ENCODE data around the gene VAT1L. TPM values are rescaled to one million over a fixed set of nuclear protein-coding genes. Genes with fewer than 3 reads are reported as not detected.
"Not testable (repeated sequence)": the region's sequence is repeated elsewhere in the genome, so short reads cannot be mapped to it uniquely, and the experiment has no call there.

Gene VAT1L
- total RNA-seq, 3 donors from 2014 or later (not counting 1 experiment from before 2014, with no cell fraction given), result not detected

DNA sequence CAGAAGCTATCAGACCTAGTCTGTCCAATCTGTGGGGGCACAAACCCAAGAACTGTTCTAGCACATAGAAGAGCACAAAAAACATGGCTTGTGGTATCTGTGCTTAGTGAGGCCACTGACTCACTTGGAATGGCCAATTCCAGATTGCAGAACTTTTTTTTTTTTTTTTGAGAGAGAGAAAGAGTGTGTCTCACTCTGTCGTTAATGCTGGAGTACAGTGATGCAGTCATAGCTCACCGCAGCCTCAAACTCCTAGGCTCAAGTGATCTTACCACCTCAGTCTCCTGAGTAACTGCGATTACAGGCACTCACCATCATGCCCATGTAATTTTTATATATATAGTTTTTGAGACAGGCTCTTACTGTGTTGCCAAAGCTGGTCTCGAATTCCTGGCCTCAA, 156.8 kb downstream of the VAT1L start:
- H3K27ac Mint-ChIP-seq, result no peak overlapping the region
- no peak overlapping the region for H3K4me3 Mint-ChIP-seq
- H3K4me3 ChIP-seq (ENCODE audit: low read length), result no peak overlapping the region
- no peaks in the 10 kb centered on the region for H3K36me3 Mint-ChIP-seq
- no peak for DNase-seq
- no peaks in the 10 kb centered on the region for H3K27me3 ChIP-seq (ENCODE audit: control insufficient read depth, insufficient read depth, low read length)
- no peak overlapping the region for H3K27ac ChIP-seq (ENCODE audit: low read length)
- intact Hi-C loops (cut with micrococcal nuclease), result no loop called here
- no peak for ATAC-seq
- H3K4me1 ChIP-seq (ENCODE audit: control insufficient read depth, insufficient read depth, low read length), result no peaks in the 10 kb centered on the region
- no peaks in the 10 kb centered on the region for H3K9me3 ChIP-seq (ENCODE audit: control insufficient read depth, insufficient read depth, low read length)
- H3K27me3 Mint-ChIP-seq (ENCODE audit: low read depth in 2 of 2), result peaks cover 8 to 20% of the 10 kb centered on the region in 2 donors
- no peaks in the 10 kb centered on the region for H3K36me3 ChIP-seq (ENCODE audit: control insufficient read depth, insufficient read depth, low read length)
- WGBS (ENCODE audit: insufficient coverage), result 70% methylated on average over 1 of the region's 4 CpGs
- no peaks in the 10 kb centered on the region for H3K4me1 Mint-ChIP-seq
- TF ChIP-seq CTCF (IDR thresholded peaks at IDR 0.05), result no peak
- no peaks in the 10 kb centered on the region for H3K9me3 Mint-ChIP-seq

DNA sequence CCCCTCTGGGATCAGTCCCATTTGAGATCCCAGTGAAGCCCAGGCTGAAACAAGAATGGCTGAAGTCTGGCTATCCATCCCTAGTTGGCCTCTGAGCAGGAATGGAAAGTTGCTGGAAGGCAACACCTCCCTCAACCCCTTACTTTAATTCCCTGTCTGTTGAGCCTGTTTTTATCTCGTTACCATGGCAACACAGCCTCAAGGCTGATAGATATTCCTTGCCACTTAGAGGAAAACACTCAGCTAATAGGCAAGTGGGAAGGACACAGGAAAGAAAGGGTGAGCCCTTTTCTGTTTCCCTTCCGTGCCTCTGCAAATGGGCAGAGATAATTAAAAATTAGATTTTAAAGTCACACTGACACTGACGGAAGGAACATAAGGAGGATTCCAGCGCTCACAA, 158.5 kb downstream of the VAT1L start:
- H3K4me3 Mint-ChIP-seq, result no peak overlapping the region
- 90% methylated on average over 4 of the region's 4 CpGs for WGBS (ENCODE audit: insufficient coverage)

DNA sequence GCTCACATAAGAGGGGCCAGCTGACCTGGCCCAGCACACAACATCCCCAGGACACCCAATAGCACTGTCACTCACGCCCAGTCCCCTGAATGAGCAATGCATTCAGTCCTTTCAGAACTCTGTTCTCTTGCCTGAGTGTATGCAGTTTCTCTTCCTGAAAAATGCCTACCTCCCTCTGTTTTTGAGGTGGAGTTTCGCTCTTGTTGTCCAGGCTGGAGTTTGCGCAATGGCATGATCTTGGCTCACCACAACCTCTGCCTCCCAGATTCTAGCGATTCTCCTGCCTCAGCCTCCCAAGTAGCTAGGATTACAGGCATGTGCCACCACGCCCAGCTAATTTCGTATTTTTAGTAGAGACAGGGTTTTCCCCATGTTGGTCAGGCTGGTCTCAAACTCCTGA, 159.2 kb downstream of the VAT1L start:
- H3K27me3 ChIP-seq (ENCODE audit: control insufficient read depth, insufficient read depth, low read length); H3K4me3 Mint-ChIP-seq; H3K27ac ChIP-seq (ENCODE audit: low read length); H3K9me3 Mint-ChIP-seq; H3K4me1 ChIP-seq (ENCODE audit: control insufficient read depth, insufficient read depth, low read length); ATAC-seq; H3K36me3 ChIP-seq (ENCODE audit: control insufficient read depth, insufficient read depth, low read length); H3K9me3 ChIP-seq (ENCODE audit: control insufficient read depth, insufficient read depth, low read length); intact Hi-C loops (cut with micrococcal nuclease); H3K4me3 ChIP-seq (ENCODE audit: low read length); H3K36me3 Mint-ChIP-seq; H3K27ac Mint-ChIP-seq; H3K4me1 Mint-ChIP-seq; DNase-seq: not testable (repeated sequence)
- H3K27me3 Mint-ChIP-seq (ENCODE audit: low read depth in 2 of 2), result peaks cover 14 to 20% of the 10 kb centered on the region in 2 donors
- WGBS (ENCODE audit: insufficient coverage), result 88% methylated on average over 6 of the region's 6 CpGs

More for the DNA sequence above, 158.5 kb downstream of the VAT1L start:
- Mint-ChIP-seq H3K4me1 (no peaks in the 10 kb centered on the region), H3K27me3 (ENCODE audit: low read depth in 2 of 2) (peaks cover 14 to 20% of the 10 kb centered on the region in 2 donors), H3K27ac (no peak overlapping the region), H3K36me3 (no peaks in the 10 kb centered on the region), H3K9me3 (no peaks in the 10 kb centered on the region)
- ATAC-seq (no peak), DNase-seq (no peak)
- no peaks in the 10 kb centered on the region for H3K4me1 ChIP-seq (ENCODE audit: control insufficient read depth, insufficient read depth, low read length)
- intact Hi-C loops (cut with micrococcal nuclease), result no loop called here
- no peak for TF ChIP-seq CTCF (IDR thresholded peaks at IDR 0.05)
- no peaks in the 10 kb centered on the region for H3K36me3 ChIP-seq (ENCODE audit: control insufficient read depth, insufficient read depth, low read length)
- no peaks in the 10 kb centered on the region for H3K27me3 ChIP-seq (ENCODE audit: control insufficient read depth, insufficient read depth, low read length)
- no peak overlapping the region for H3K27ac ChIP-seq (ENCODE audit: low read length)
- no peak overlapping the region for H3K4me3 ChIP-seq (ENCODE audit: low read length)
- H3K9me3 ChIP-seq (ENCODE audit: control insufficient read depth, insufficient read depth, low read length), result no peaks in the 10 kb centered on the region

GRCh38 chr16:77948835-77949234, 160.5 kb downstream of the VAT1L start:
- WGBS (ENCODE audit: insufficient coverage), result 75% methylated on average over 5 of the region's 5 CpGs
- TF ChIP-seq CTCF (IDR thresholded peaks at IDR 0.05), result no peak
- no peaks in the 10 kb centered on the region for H3K4me1 ChIP-seq (ENCODE audit: control insufficient read depth, insufficient read depth, low read length)
- Mint-ChIP-seq H3K4me1 (no peaks in the 10 kb centered on the region), H3K9me3 (no peaks in the 10 kb centered on the region), H3K36me3 (no peaks in the 10 kb centered on the region), H3K27ac (no peak overlapping the region), H3K4me3 (no peak overlapping the region), H3K27me3 (ENCODE audit: low read depth in 2 of 2) (peaks cover 14 to 20% of the 10 kb centered on the region in 2 donors)
- no peaks in the 10 kb centered on the region for H3K36me3 ChIP-seq (ENCODE audit: control insufficient read depth, insufficient read depth, low read length)
- H3K4me3 ChIP-seq (ENCODE audit: low read length), result no peak overlapping the region
- no peaks in the 10 kb centered on the region for H3K9me3 ChIP-seq (ENCODE audit: control insufficient read depth, insufficient read depth, low read length)
- DNase-seq (no peak), ATAC-seq (no peak)
- intact Hi-C loops (cut with micrococcal nuclease), result no loop called here
- no peaks in the 10 kb centered on the region for H3K27me3 ChIP-seq (ENCODE audit: control insufficient read depth, insufficient read depth, low read length)
- H3K27ac ChIP-seq (ENCODE audit: low read length), result no peak overlapping the region
